ENCODE results near the gene TBC1D22A.

Gene TBC1D22A

GRCh38 chr22:47195484-47196165, 433.2 kb downstream of the TBC1D22A start:
- H3K4me3 ChIP-seq (ENCODE audit: low read length), result no peak overlapping the region
- H3K27me3 ChIP-seq (ENCODE audit: insufficient read depth, low read length), result peaks cover 3% of the 10 kb centered on the region
- H3K36me3 ChIP-seq (ENCODE audit: insufficient read depth, low read length), result no peaks in the 10 kb centered on the region
- H2AFZ ChIP-seq (ENCODE audit: low read depth, low read length), result no peak overlapping the region
- peaks cover 2% of the 10 kb centered on the region for H3K4me1 ChIP-seq (ENCODE audit: insufficient read depth, low read length)
- no peaks in the 10 kb centered on the region for H3K9me3 ChIP-seq (ENCODE audit: low read length)

GRCh38 chr22:47196166-47196849, 433.9 kb downstream of the TBC1D22A start:
- Histone ChIP-seq H3K4me1 (ENCODE audit: insufficient read depth, low read length) (peaks cover 2% of the 10 kb centered on the region), H3K36me3 (ENCODE audit: insufficient read depth, low read length) (no peaks in the 10 kb centered on the region), H3K4me3 (ENCODE audit: low read length) (no peak overlapping the region), H3K9me3 (ENCODE audit: low read length) (no peaks in the 10 kb centered on the region), H2AFZ (ENCODE audit: low read depth, low read length) (no peak overlapping the region), H3K27me3 (ENCODE audit: insufficient read depth, low read length) (peaks cover 6% of the 10 kb centered on the region)

- peaks cover 6% of the 10 kb centered on the region for H3K27me3 ChIP-seq (ENCODE audit: insufficient read depth, low read length)
- no peaks in the 10 kb centered on the region for H3K36me3 ChIP-seq (ENCODE audit: insufficient read depth, low read length)
- H3K4me3 ChIP-seq (ENCODE audit: low read length), result no peak overlapping the region
- no peaks in the 10 kb centered on the region for H3K9me3 ChIP-seq (ENCODE audit: low read length)
- H2AFZ ChIP-seq (ENCODE audit: low read depth, low read length), result no peak overlapping the region
- H3K4me1 ChIP-seq (ENCODE audit: insufficient read depth, low read length), result peaks cover 2% of the 10 kb centered on the region
Measured at GRCh38 chr22:47196881-47197772, 434.7 kb downstream of the TBC1D22A start.

GRCh38 chr22:47197773-47198500, 435.5 kb downstream of the TBC1D22A start:
- Histone ChIP-seq H3K4me1 (ENCODE audit: insufficient read depth, low read length) (no peaks in the 10 kb centered on the region), H3K9me3 (ENCODE audit: low read length) (no peaks in the 10 kb centered on the region), H3K4me3 (ENCODE audit: low read length) (no peak overlapping the region), H3K27me3 (ENCODE audit: insufficient read depth, low read length) (peaks cover 6% of the 10 kb centered on the region), H3K36me3 (ENCODE audit: insufficient read depth, low read length) (no peaks in the 10 kb centered on the region), H2AFZ (ENCODE audit: low read depth, low read length) (no peak overlapping the region)

GRCh38 chr22:47198801-47199251, 436.4 kb downstream of the TBC1D22A start:
- Histone ChIP-seq H2AFZ (ENCODE audit: low read depth, low read length) (no peak overlapping the region), H3K36me3 (ENCODE audit: insufficient read depth, low read length) (no peaks in the 10 kb centered on the region), H3K4me3 (ENCODE audit: low read length) (no peak overlapping the region), H3K4me1 (ENCODE audit: insufficient read depth, low read length) (no peaks in the 10 kb centered on the region), H3K9me3 (ENCODE audit: low read length) (no peaks in the 10 kb centered on the region), H3K27me3 (ENCODE audit: insufficient read depth, low read length) (peaks cover 6% of the 10 kb centered on the region)

- Histone ChIP-seq H3K27me3 (ENCODE audit: insufficient read depth, low read length) (peaks cover 6% of the 10 kb centered on the region), H3K9me3 (ENCODE audit: low read length) (no peaks in the 10 kb centered on the region), H3K4me1 (ENCODE audit: insufficient read depth, low read length) (no peaks in the 10 kb centered on the region), H2AFZ (ENCODE audit: low read depth, low read length) (no peak overlapping the region), H3K36me3 (ENCODE audit: insufficient read depth, low read length) (no peaks in the 10 kb centered on the region), H3K4me3 (ENCODE audit: low read length) (no peak overlapping the region)
Measured at GRCh38 chr22:47199261-47199978, 437.0 kb downstream of the TBC1D22A start.

DNA sequence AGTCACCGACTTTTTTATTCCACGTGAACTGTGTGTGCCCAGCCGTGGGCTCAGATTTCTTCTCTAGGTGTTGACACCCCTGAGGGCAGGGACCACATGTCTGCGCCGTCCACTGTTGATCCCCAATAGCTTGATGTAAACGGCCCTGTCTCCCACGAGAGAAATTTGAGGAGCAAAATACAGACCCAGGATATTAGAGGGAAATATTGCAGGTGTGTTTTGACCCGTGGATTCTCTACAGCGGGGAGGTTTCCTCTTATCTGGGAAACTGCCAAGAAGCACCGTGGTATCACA, 437.5 kb downstream of the TBC1D22A start:
- Histone ChIP-seq H3K36me3 (ENCODE audit: insufficient read depth, low read length) (no peaks in the 10 kb centered on the region), H3K27me3 (ENCODE audit: insufficient read depth, low read length) (peaks cover 6% of the 10 kb centered on the region), H3K4me1 (ENCODE audit: insufficient read depth, low read length) (no peaks in the 10 kb centered on the region), H2AFZ (ENCODE audit: low read depth, low read length) (no peak overlapping the region), H3K4me3 (ENCODE audit: low read length) (no peak overlapping the region), H3K9me3 (ENCODE audit: low read length) (no peaks in the 10 kb centered on the region)

- Histone ChIP-seq H3K27me3 (ENCODE audit: insufficient read depth, low read length) (peaks cover 6% of the 10 kb centered on the region), H3K4me1 (ENCODE audit: insufficient read depth, low read length) (no peaks in the 10 kb centered on the region), H3K4me3 (ENCODE audit: low read length) (no peak overlapping the region), H3K9me3 (ENCODE audit: low read length) (no peaks in the 10 kb centered on the region), H3K36me3 (ENCODE audit: insufficient read depth, low read length) (no peaks in the 10 kb centered on the region), H2AFZ (ENCODE audit: low read depth, low read length) (no peak overlapping the region)
Measured at GRCh38 chr22:47200273-47201051, 438.0 kb downstream of the TBC1D22A start.

DNA sequence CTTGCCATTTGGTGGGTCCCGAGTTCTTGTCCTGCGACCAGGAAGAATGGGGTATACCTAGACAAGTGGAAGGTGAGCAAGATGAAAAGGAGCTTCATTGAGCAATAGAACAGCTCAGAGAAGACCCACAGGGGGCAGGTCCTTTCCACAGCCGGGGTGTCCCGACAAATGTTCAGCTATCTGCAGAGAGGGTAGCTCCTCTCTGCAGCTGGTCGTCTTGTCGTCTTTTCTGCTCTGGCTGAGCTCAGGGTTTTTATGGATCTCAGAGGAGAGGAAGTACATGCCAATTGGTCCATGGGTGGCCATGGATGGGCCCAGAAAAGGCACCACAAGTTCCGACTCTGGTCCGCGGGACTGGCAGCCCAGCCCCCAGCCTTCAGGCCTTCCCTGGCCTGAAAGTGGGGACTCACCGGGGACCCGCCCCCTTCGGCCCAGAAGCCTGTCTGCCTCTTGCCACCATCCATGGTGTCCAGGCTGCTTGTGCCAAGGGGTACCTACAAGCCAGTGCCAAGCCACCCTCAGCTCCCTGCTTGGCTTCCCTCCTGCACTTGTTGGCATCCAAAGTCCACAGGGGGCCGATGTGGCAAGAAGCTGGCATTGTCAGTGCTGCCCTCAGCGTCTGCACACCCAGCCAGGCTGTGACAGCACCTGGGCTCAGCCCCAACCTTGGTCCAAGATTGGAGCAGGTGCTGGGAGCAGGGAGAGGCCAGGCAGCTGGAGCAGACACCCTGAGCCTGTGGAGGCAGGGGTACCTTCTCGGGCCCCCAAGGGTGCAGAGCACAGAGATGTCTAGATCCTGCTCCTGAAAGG, 438.9 kb downstream of the TBC1D22A start:
- Histone ChIP-seq H3K4me3 (ENCODE audit: low read length) (no peak overlapping the region), H2AFZ (ENCODE audit: low read depth, low read length) (no peak overlapping the region), H3K36me3 (ENCODE audit: insufficient read depth, low read length) (no peaks in the 10 kb centered on the region), H3K4me1 (ENCODE audit: insufficient read depth, low read length) (no peaks in the 10 kb centered on the region), H3K27me3 (ENCODE audit: insufficient read depth, low read length) (peaks cover 3% of the 10 kb centered on the region), H3K9me3 (ENCODE audit: low read length) (no peaks in the 10 kb centered on the region)

DNA sequence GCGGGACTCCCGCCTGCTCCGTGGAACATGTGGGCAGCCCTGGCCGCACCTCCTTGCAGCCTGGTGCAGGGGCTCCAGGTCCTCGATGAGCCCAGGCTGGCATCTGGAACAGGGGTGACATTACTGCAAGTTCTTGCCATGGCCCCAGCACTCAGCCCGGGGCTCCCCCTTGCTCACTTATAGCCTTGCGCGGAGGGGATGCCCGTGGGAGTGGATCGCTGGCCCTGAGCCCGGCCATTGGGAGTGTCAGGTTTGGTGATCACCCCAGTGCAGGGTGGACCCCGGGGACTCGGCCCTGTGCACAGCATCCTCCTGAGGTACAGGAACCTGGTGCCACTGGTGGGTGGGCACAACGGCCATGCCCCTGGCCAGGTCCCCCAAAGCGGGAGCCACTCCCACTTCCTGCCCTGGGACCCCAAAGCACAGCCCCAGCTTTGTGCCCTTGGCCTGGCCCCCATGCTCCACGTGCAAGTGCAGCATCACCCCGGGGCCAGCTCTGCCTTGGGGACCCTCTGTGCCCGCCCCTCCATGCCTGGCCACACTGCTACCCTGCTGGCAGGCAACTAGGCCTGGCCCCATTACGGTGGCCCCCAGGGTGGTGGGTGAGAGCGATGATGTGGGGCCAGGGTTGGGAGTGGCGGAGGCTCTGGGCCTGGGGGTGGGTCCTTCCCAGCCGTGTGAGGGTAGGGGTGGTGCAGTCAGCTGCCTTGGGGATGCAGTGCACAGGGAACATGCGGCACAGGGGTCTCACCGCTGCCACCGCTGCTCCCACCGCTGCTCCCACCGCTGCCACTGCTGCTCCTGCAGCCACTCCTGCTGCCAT, 439.8 kb downstream of the TBC1D22A start:
- Histone ChIP-seq H3K4me3 (ENCODE audit: low read length) (no peak overlapping the region), H2AFZ (ENCODE audit: low read depth, low read length) (no peak overlapping the region), H3K9me3 (ENCODE audit: low read length) (no peaks in the 10 kb centered on the region), H3K36me3 (ENCODE audit: insufficient read depth, low read length) (no peaks in the 10 kb centered on the region), H3K4me1 (ENCODE audit: insufficient read depth, low read length) (no peaks in the 10 kb centered on the region), H3K27me3 (ENCODE audit: insufficient read depth, low read length) (peaks cover 3% of the 10 kb centered on the region)
